Endothelial cell (in vitro differentiated cells): ENCODE measurements around the gene TAS1R2. TPM values are rescaled to one million over a fixed set of nuclear protein-coding genes. Genes with fewer than 3 reads are reported as not detected.

Experiments
- DNase-seq: peaks from one replicate; pipeline ENCODE4 v3.0.0; 2021; ENCODE audit warnings: low spot score
- H3K27ac Mint-ChIP-seq: one replicate; pipeline ENCODE4 v1.8.0; 2021; ENCODE audit warnings: mixed read lengths, inconsistent platforms; ENCODE audit not compliant: unreplicated experiment
- H3K27me3 Mint-ChIP-seq: one replicate; pipeline ENCODE4 v1.8.0; 2021; ENCODE audit warnings: mild to moderate bottlenecking, moderate library complexity, mixed read lengths, inconsistent platforms; ENCODE audit not compliant: unreplicated experiment
- H3K36me3 Mint-ChIP-seq: one replicate; pipeline ENCODE4 v1.8.0; 2021; ENCODE audit warnings: mild to moderate bottlenecking, low read depth, mixed read lengths, inconsistent platforms; ENCODE audit not compliant: unreplicated experiment
- H3K4me1 Mint-ChIP-seq: one replicate; pipeline ENCODE4 v1.8.0; 2021; ENCODE audit warnings: mild to moderate bottlenecking, mixed read lengths, inconsistent platforms; ENCODE audit not compliant: unreplicated experiment
- H3K4me3 Mint-ChIP-seq: one replicate; pipeline ENCODE4 v1.8.0; 2021; ENCODE audit warnings: mild to moderate bottlenecking, mixed read lengths, inconsistent platforms; ENCODE audit not compliant: unreplicated experiment
- H3K9me3 Mint-ChIP-seq: one replicate; pipeline ENCODE4 v1.8.0; 2021; ENCODE audit warnings: mixed read lengths, inconsistent platforms; ENCODE audit not compliant: unreplicated experiment
- total RNA-seq: library from RNA; stranded (reverse); fragmentation: NEBNext Ultra II Directional; extraction: Animal tissue kit (Norgen Biotek cat#: 25700); gene quantifications from one replicate; pipeline ENCODE4 v1.2.1, GENCODE V29; 2021; ENCODE audit not compliant: unreplicated experiment
- TF ChIP-seq, protein P1 (sequence below): fragments of 200-600 bp; sonication (generic); IDR thresholded peaks from one replicate; pipeline ENCODE4 v1.5.0; 2021; ENCODE audit warnings: antibody characterized with exemption; ENCODE audit not compliant: unreplicated experiment

The TAS1R2 gene
- total RNA-seq, 1 donor from 2014 or later = not detected

DNA sequence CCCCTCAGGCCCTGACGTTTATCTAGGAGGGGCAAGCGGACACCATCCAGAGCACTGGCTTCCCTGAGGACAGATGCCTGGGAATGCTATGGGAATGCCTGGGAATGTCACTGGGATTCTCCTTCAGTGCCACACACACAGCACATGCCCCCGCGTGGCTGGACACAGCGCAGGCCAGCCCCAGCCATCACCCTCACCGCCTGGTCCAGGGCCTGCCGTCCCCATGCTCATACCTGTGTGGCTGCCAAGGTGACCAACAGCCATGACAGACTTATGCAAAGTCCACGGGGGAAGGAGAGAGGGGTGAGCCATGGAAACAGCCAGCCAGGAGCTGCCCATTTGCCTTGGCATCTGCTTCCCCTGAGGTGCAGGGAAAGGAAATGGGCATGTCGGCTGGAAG lies 5.7 kb upstream of the TAS1R2 start:
- TF ChIP-seq, protein P1, sequence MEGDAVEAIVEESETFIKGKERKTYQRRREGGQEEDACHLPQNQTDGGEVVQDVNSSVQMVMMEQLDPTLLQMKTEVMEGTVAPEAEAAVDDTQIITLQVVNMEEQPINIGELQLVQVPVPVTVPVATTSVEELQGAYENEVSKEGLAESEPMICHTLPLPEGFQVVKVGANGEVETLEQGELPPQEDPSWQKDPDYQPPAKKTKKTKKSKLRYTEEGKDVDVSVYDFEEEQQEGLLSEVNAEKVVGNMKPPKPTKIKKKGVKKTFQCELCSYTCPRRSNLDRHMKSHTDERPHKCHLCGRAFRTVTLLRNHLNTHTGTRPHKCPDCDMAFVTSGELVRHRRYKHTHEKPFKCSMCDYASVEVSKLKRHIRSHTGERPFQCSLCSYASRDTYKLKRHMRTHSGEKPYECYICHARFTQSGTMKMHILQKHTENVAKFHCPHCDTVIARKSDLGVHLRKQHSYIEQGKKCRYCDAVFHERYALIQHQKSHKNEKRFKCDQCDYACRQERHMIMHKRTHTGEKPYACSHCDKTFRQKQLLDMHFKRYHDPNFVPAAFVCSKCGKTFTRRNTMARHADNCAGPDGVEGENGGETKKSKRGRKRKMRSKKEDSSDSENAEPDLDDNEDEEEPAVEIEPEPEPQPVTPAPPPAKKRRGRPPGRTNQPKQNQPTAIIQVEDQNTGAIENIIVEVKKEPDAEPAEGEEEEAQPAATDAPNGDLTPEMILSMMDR = no peak
- Mint-ChIP-seq H3K4me3 (no peak overlapping the region), H3K27me3 (peaks cover 2% of the 10 kb centered on the region), H3K36me3 (no peaks in the 10 kb centered on the region), H3K4me1 (no peaks in the 10 kb centered on the region), H3K9me3 (no peaks in the 10 kb centered on the region), H3K27ac (no peak overlapping the region)
- no peak for DNase-seq

DNA sequence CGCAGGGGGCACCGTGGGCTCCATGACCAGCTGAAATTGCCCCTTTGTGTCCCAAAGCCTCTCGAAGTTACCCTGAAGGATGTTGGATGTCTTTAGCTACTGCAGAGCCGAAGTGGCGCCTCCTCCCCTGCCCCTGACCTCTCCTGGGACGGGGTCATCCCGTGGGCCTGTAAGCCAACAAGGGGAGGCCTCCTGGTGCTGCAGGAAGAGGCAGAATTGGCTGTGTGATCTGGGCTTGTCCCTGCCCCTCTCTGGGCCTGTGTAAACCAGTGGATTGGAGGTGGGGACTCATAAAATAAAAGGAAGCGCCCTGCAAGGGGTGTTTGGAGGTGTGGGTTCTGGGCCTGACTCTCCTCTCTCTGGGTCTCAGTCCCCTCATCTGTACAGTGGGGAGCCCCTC lies 2.1 kb upstream of the TAS1R2 start:
- DNase-seq = no peak
- Mint-ChIP-seq H3K27ac (no peak overlapping the region), H3K4me1 (no peaks in the 10 kb centered on the region), H3K36me3 (no peaks in the 10 kb centered on the region), H3K9me3 (no peaks in the 10 kb centered on the region), H3K4me3 (no peak overlapping the region), H3K27me3 (no peaks in the 10 kb centered on the region)
- TF ChIP-seq, protein P1 = no peak

DNA sequence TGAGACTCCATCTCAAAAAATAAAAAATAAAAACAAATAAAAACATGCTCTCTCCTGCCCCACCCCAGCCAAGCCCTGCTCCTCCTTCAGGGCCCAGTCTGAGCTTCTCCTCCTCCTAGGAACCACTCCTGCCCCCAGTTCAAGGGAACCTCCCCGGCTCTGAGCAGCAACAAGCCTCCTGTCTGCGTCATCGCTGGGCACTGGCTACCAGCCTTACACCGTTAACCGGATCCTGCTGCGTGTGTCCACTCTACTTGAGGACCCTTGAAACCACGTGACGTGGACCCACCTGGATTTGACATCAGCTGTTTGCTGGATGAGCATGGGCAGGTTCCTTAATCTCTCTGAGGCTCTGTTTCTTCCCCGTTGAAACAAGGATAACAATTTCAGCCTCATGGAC lies 1.6 kb upstream of the TAS1R2 start:
- no peak for DNase-seq
- Mint-ChIP-seq H3K9me3 (no peaks in the 10 kb centered on the region), H3K4me3 (no peak overlapping the region), H3K27ac (no peak overlapping the region), H3K27me3 (peaks cover 1% of the 10 kb centered on the region), H3K36me3 (no peaks in the 10 kb centered on the region), H3K4me1 (no peaks in the 10 kb centered on the region)
- TF ChIP-seq, protein P1 = no peak

DNA sequence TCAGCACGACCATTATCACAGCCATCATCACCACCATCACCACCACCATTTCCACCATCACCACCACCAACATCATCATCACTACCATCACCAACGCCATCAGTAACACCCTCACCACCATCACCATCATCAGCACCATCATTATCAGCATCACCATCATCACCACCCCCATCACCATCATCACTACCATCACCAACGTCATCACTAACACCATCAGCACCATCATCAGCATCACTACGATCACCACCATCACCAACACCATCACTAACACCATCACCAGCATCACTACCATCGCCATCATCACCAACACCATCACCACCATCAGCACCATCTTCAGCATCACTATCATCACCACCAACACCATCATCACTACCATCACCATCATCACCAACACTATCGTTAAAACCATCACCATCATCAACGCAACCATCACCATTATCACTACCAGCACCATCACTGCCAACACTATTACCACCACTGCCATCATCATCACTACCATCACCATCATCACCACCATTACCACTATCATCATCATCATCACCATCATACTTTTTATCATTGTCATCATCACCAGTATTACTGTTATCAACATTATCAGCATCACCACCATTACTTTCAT lies 1.3 kb downstream of the TAS1R2 start:
- TF ChIP-seq, protein P1 = no peak
- Mint-ChIP-seq H3K27ac (no peak overlapping the region), H3K36me3 (no peaks in the 10 kb centered on the region), H3K27me3 (peaks cover 2% of the 10 kb centered on the region), H3K9me3 (no peaks in the 10 kb centered on the region), H3K4me1 (no peaks in the 10 kb centered on the region), H3K4me3 (no peak overlapping the region)
- no peak for DNase-seq

DNA sequence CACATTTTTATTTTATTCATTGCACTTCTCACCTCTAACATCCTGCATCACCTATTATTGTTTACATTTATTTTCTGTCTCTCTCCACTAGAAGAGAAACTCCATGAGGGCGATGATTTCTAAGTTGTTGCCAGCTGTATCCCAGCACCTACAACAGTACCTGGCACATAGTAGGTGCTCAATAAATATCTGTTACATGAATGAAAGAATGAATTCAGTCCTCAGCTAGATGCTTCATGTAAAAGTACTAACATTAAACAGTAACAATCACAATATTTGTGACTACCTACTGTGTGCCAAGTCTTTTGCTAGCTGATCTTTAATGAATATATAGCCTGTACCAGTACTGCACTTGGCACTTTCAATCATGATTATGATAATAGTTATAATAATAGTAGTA lies 3.0 kb downstream of the TAS1R2 start:
- TF ChIP-seq, protein P1 = no peak
- no peaks in the 10 kb centered on the region for H3K4me1 Mint-ChIP-seq
- no peaks in the 10 kb centered on the region for H3K36me3 Mint-ChIP-seq
- no peak overlapping the region for H3K4me3 Mint-ChIP-seq
- no peak overlapping the region for H3K27ac Mint-ChIP-seq
- peaks cover 2% of the 10 kb centered on the region for H3K27me3 Mint-ChIP-seq
- no peak for DNase-seq
- no peaks in the 10 kb centered on the region for H3K9me3 Mint-ChIP-seq
